Mesendoderm (in vitro differentiated cells): ENCODE results near the gene CDK14.
"Not testable (repeated sequence)": the region's sequence is repeated elsewhere in the genome, so short reads cannot be mapped to it uniquely, and the experiment has no call there.

Experiments used
- DNase-seq: peaks from one replicate; pipeline ENCODE4 v3.0.0; 2013
- H2AK5ac ChIP-seq: 2 replicates; pipeline ENCODE4 v1.6.1; 2013; ENCODE audit warnings: low read length, inconsistent platforms
- H2BK120ac ChIP-seq: 2 replicates; pipeline ENCODE4 v1.6.1; 2013; ENCODE audit warnings: low read depth, mild to moderate bottlenecking, low read length, moderate library complexity, mixed read lengths
- H2BK15ac ChIP-seq: replicated peaks from 2 replicates; pipeline ENCODE4 v1.6.1; 2013; ENCODE audit warnings: low read depth, mild to moderate bottlenecking, moderate library complexity
- H2BK5ac ChIP-seq: 2 replicates; pipeline ENCODE4 v1.6.1; 2013; ENCODE audit warnings: low read length, inconsistent platforms
- H3K18ac ChIP-seq: 2 replicates; pipeline ENCODE4 v1.6.1; 2013; ENCODE audit warnings: mild to moderate bottlenecking, low read length, mixed read lengths
- H3K23ac ChIP-seq: one replicate; pipeline ENCODE4 v1.6.1; 2013; ENCODE audit warnings: low read length
- H3K27ac ChIP-seq: 2 replicates; pipeline ENCODE4 v1.5.1; 2013; ENCODE audit warnings: low read depth, mild to moderate bottlenecking, inconsistent platforms, low read length, moderate library complexity
- H3K27me3 ChIP-seq: 2 replicates; pipeline ENCODE4 v1.6.1; 2013; ENCODE audit warnings: low read length, control low read depth, mild to moderate bottlenecking, inconsistent platforms; ENCODE audit not compliant: insufficient read depth, poor library complexity
- H3K36me3 ChIP-seq: 2 replicates; pipeline ENCODE4 v1.6.1; 2013; ENCODE audit warnings: low read length, inconsistent platforms; ENCODE audit not compliant: control insufficient read depth, insufficient read depth
- H3K4ac ChIP-seq: one replicate; pipeline ENCODE4 v1.6.1; 2013; ENCODE audit warnings: low read depth, mild to moderate bottlenecking, low read length, moderate library complexity
- H3K4me1 ChIP-seq: 2 replicates; pipeline ENCODE4 v1.6.1; 2013; ENCODE audit warnings: low read depth, low read length, inconsistent platforms; ENCODE audit not compliant: control insufficient read depth
- H3K4me2 ChIP-seq: 2 replicates; pipeline ENCODE4 v1.6.1; 2013; ENCODE audit warnings: low read length
- H3K4me3 ChIP-seq: 2 replicates; pipeline ENCODE4 v1.5.1; 2013; ENCODE audit warnings: mild to moderate bottlenecking, low read length
- H3K56ac ChIP-seq: one replicate; pipeline ENCODE4 v1.6.1; 2013; ENCODE audit warnings: low read length
- H3K79me1 ChIP-seq: 2 replicates; pipeline ENCODE4 v1.6.1; 2013; ENCODE audit warnings: low read length, inconsistent platforms
- H3K79me2 ChIP-seq: 2 replicates; pipeline ENCODE4 v1.6.1; 2013; ENCODE audit warnings: mild to moderate bottlenecking, low read length; ENCODE audit not compliant: control insufficient read depth, insufficient read depth
- H3K9ac ChIP-seq: 2 replicates; pipeline ENCODE4 v1.6.1; 2013; ENCODE audit warnings: low read length, inconsistent platforms
- H4K5ac ChIP-seq: one replicate; pipeline ENCODE4 v1.6.1; 2013; ENCODE audit warnings: low read length
- H4K8ac ChIP-seq: one replicate; pipeline ENCODE4 v1.6.1; 2013; ENCODE audit warnings: low read depth, mild to moderate bottlenecking, control low read depth, low read length, moderate library complexity
- WGBS: extraction: QIAGEN DNeasy Blood & Tissue Kit; methylation state at CpG from one replicate; pipeline ENCODE4 v1.1.7; 2013; ENCODE audit warnings: low lambda C conversion rate, missing lambda C conversion rate; ENCODE audit not compliant: insufficient coverage; ENCODE audit errors: extremely low coverage; 5-methylcytosine and 5-hydroxymethylcytosine counted together

CDK14 gene

DNA sequence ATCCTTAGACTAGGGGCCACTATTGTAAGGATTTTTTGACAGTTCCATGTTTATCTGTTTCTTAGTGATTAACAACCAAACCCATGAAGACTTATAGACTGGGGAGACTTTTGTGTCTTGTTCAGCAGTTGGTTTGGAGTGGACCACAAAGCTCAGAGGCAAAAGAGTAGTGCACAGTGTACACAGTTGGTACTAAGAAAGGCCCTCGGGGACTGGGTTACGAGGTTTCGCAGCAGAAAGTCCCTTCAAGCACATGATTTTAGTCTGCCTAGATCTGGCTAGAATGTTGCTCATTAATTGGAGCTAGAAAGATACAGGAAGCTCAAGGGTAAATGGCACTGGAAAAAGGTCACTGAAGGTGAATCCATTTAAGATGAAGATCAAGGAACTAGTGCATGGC is 35.4 kb downstream of the CDK14 start:
- H3K4me2 ChIP-seq: no peak overlapping the region
- H3K9ac ChIP-seq: no peak overlapping the region
- no CpG with 5 or more reads among the region's 3 CpGs for WGBS
- H3K56ac ChIP-seq: no peak overlapping the region
- H3K4me1 ChIP-seq: no peaks in the 10 kb centered on the region
- no peak overlapping the region for H3K23ac ChIP-seq
- no peak overlapping the region for H3K18ac ChIP-seq
- H3K79me2 ChIP-seq: no peaks in the 10 kb centered on the region
- no peak for DNase-seq
- peaks cover 3% of the 10 kb centered on the region for H3K79me1 ChIP-seq
- H2AK5ac ChIP-seq: no peak overlapping the region
- H2BK15ac ChIP-seq: no peak overlapping the region
- no peak overlapping the region for H4K5ac ChIP-seq
- H3K4me3 ChIP-seq: no peak overlapping the region
- H2BK5ac ChIP-seq: no peak overlapping the region
- no peaks in the 10 kb centered on the region for H3K36me3 ChIP-seq
- no peak overlapping the region for H2BK120ac ChIP-seq
- H3K4ac ChIP-seq: no peak overlapping the region
- no peak overlapping the region for H3K27ac ChIP-seq
- no peaks in the 10 kb centered on the region for H3K27me3 ChIP-seq
- H4K8ac ChIP-seq: no peak overlapping the region

- H2BK15ac ChIP-seq, H2BK120ac ChIP-seq, H4K5ac ChIP-seq, H3K9ac ChIP-seq, H3K4me1 ChIP-seq, H3K79me2 ChIP-seq, H3K23ac ChIP-seq, H3K4me3 ChIP-seq, H2BK5ac ChIP-seq, H4K8ac ChIP-seq, H3K56ac ChIP-seq, H3K4me2 ChIP-seq, H3K79me1 ChIP-seq, DNase-seq, H3K27ac ChIP-seq, H2AK5ac ChIP-seq, H3K4ac ChIP-seq, H3K18ac ChIP-seq, H3K36me3 ChIP-seq, H3K27me3 ChIP-seq: not testable (repeated sequence)
- no CpG with 5 or more reads among the region's 17 CpGs for WGBS
These were observed 43.6 kb downstream of the CDK14 start for GRCh38 chr7:90639683-90640082.

GRCh38 chr7:90642978-90643377 is 46.9 kb downstream of the CDK14 start:
- Histone ChIP-seq H3K79me1 (no peaks in the 10 kb centered on the region), H3K79me2 (peaks cover 2% of the 10 kb centered on the region), H3K36me3 (no peaks in the 10 kb centered on the region), H3K18ac (no peak overlapping the region), H2BK15ac (no peak overlapping the region), H3K27ac (no peak overlapping the region), H2BK120ac (no peak overlapping the region), H4K8ac (no peak overlapping the region), H4K5ac (no peak overlapping the region), H2BK5ac (no peak overlapping the region), H3K4me3 (no peak overlapping the region), H3K4ac (no peak overlapping the region), H3K56ac (no peak overlapping the region), H3K9ac (no peak overlapping the region), H3K4me2 (no peak overlapping the region), H3K23ac (no peak overlapping the region), H3K27me3 (no peaks in the 10 kb centered on the region), H2AK5ac (no peak overlapping the region), H3K4me1 (no peaks in the 10 kb centered on the region)
- DNase-seq: peak; percentile 27
- WGBS: no CpG with 5 or more reads among the region's 4 CpGs

DNA sequence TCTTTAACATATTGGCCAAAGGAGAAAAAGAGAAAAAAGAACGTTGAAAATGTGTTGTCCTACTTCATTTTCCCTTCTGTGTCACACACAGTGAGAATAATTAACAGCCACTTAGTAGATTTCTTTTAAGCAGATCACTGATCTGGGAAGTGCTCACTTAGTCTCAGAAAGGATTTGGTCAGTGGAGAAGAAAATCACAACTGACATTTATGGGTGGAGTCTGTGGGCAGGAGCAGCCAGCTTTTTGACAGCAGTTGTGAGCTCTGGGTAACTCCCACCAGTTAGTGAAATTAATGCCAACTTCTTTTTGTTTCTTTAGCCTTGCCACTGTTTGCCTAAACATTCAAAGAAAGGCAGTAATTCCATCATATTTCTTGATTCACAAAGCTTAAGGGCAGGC is 49.7 kb downstream of the CDK14 start:
- no peak overlapping the region for H2BK15ac ChIP-seq
- no peak overlapping the region for H2BK120ac ChIP-seq
- H3K56ac ChIP-seq: no peak overlapping the region
- H3K4me3 ChIP-seq: no peak overlapping the region
- H3K4me2 ChIP-seq: no peak overlapping the region
- H2AK5ac ChIP-seq: no peak overlapping the region
- no peak overlapping the region for H4K5ac ChIP-seq
- H3K23ac ChIP-seq: no peak overlapping the region
- peak; percentile 25 for DNase-seq
- no peaks in the 10 kb centered on the region for H3K4me1 ChIP-seq
- no peak overlapping the region for H3K18ac ChIP-seq
- no CpG with 5 or more reads among the region's 1 CpG for WGBS
- no peak overlapping the region for H3K4ac ChIP-seq
- H3K36me3 ChIP-seq: no peaks in the 10 kb centered on the region
- H4K8ac ChIP-seq: no peak overlapping the region
- H3K27ac ChIP-seq: no peak overlapping the region
- H3K9ac ChIP-seq: no peak overlapping the region
- H2BK5ac ChIP-seq: no peak overlapping the region
- H3K79me2 ChIP-seq: peaks cover 2% of the 10 kb centered on the region
- no peaks in the 10 kb centered on the region for H3K27me3 ChIP-seq
- H3K79me1 ChIP-seq: no peaks in the 10 kb centered on the region

GRCh38 chr7:90648107-90648506 is 52.0 kb downstream of the CDK14 start:
- no peak overlapping the region for H3K18ac ChIP-seq
- H2BK15ac ChIP-seq: no peak overlapping the region
- peaks cover 6% of the 10 kb centered on the region for H3K79me1 ChIP-seq
- H3K27me3 ChIP-seq: no peaks in the 10 kb centered on the region
- WGBS: no CpG with 5 or more reads among the region's 2 CpGs
- no peak overlapping the region for H3K56ac ChIP-seq
- H3K9ac ChIP-seq: no peak overlapping the region
- no peak overlapping the region for H3K4ac ChIP-seq
- no peak overlapping the region for H3K4me3 ChIP-seq
- peaks cover 4% of the 10 kb centered on the region for H3K79me2 ChIP-seq
- no peaks in the 10 kb centered on the region for H3K36me3 ChIP-seq
- H2AK5ac ChIP-seq: no peak overlapping the region
- H4K8ac ChIP-seq: no peak overlapping the region
- H3K27ac ChIP-seq: no peak overlapping the region
- no peak overlapping the region for H2BK5ac ChIP-seq
- no peak overlapping the region for H3K4me2 ChIP-seq
- H3K23ac ChIP-seq: no peak overlapping the region
- H4K5ac ChIP-seq: no peak overlapping the region
- no peak for DNase-seq
- H3K4me1 ChIP-seq: no peaks in the 10 kb centered on the region
- H2BK120ac ChIP-seq: no peak overlapping the region

DNA sequence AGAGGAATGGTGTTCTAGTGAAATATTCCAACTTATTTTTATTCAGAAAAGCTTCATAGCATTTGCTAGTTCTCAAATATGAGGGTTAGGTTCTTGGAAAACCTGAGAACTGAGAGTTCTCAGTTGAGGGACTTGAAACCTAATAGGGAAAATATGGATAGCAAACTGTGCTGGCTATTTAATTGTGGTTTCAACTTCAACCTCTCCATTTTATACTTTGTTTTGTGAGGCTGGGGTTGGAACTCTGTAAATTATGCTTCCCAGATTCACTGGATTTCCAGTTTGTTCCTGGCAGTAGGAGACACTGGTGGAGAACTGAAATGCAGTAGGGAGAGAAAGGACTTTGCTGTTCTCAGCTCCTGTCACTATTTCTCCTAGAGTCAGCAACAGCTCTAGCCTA is 52.7 kb downstream of the CDK14 start:
- Histone ChIP-seq H3K23ac (no peak overlapping the region), H3K4ac (no peak overlapping the region), H4K5ac (no peak overlapping the region), H2BK120ac (no peak overlapping the region), H3K36me3 (no peaks in the 10 kb centered on the region), H4K8ac (no peak overlapping the region), H3K4me2 (no peak overlapping the region), H3K79me1 (peaks cover 8% of the 10 kb centered on the region), H3K18ac (no peak overlapping the region), H3K56ac (no peak overlapping the region), H2AK5ac (no peak overlapping the region), H2BK15ac (no peak overlapping the region), H3K4me1 (no peaks in the 10 kb centered on the region), H3K4me3 (no peak overlapping the region), H2BK5ac (no peak overlapping the region), H3K79me2 (peaks cover 6% of the 10 kb centered on the region), H3K9ac (no peak overlapping the region), H3K27me3 (no peaks in the 10 kb centered on the region), H3K27ac (no peak overlapping the region)
- no peak for DNase-seq
